Neural cell (in vitro differentiated cells): ENCODE results near the gene IDI2. TPM values are rescaled to one million over a fixed set of nuclear protein-coding genes. Genes with fewer than 3 reads are reported as not detected.
A peak's percentile ranks its signal among the peaks of the same experiment; 100 is the strongest.

Experiments used
- H2AFZ ChIP-seq: fragments of 200-600, 300-800 bp; sonication (generic), shearing (Covaris generic); 2 replicates; pipeline ENCODE4 v1.6.0; 2014; ENCODE audit warnings: low read depth, mild to moderate bottlenecking, antibody characterized with exemption, low read length, moderate library complexity
- H3F3A ChIP-seq: fragments of 200-600 bp; shearing (Covaris generic); 2 replicates; pipeline ENCODE4 v1.6.1; 2016; ENCODE audit warnings: mild to moderate bottlenecking, moderate library complexity, mixed read lengths, antibody characterized with exemption, low read length; ENCODE audit not compliant: insufficient read depth, poor library complexity, severe bottlenecking
- H3K27ac ChIP-seq: fragments of 200-600, 300-800 bp; sonication (generic), shearing (Covaris generic); 2 replicates; pipeline ENCODE4 v1.5.1; 2014; ENCODE audit warnings: mild to moderate bottlenecking, low read length, moderate library complexity
- H3K27me3 ChIP-seq: fragments of 300-800, 200-600 bp; sonication (generic), shearing (Covaris generic); 2 replicates; pipeline ENCODE4 v1.6.0; 2014; ENCODE audit warnings: mild to moderate bottlenecking, low read depth, low read length, moderate library complexity; ENCODE audit not compliant: insufficient read depth
- H3K36me3 ChIP-seq: fragments of 300-800, 200-600 bp; sonication (generic), shearing (Covaris generic); 2 replicates; pipeline ENCODE4 v1.5.1; 2014; ENCODE audit warnings: mild to moderate bottlenecking, antibody characterized with exemption, low read length, moderate library complexity; ENCODE audit not compliant: insufficient read depth
- H3K4me2 ChIP-seq: fragments of 300-800, 200-600 bp; sonication (generic), shearing (Covaris generic); 2 replicates; pipeline ENCODE4 v1.6.0; 2014; ENCODE audit warnings: mild to moderate bottlenecking, low read length
- H3K4me3 ChIP-seq: fragments of 300-800, 200-600 bp; sonication (generic), shearing (Covaris generic); 2 replicates; pipeline ENCODE4 v1.5.1; 2014; ENCODE audit warnings: mild to moderate bottlenecking, low read length, moderate library complexity
- H3K79me2 ChIP-seq: fragments of 200-600 bp; shearing (Covaris generic); replicated peaks from 2 replicates; pipeline ENCODE4 v1.6.0; 2014; ENCODE audit warnings: mild to moderate bottlenecking, low read length, moderate library complexity; ENCODE audit not compliant: insufficient read depth
- H3K9ac ChIP-seq: fragments of 300-800, 200-600 bp; sonication (generic), shearing (Covaris generic); 2 replicates; pipeline ENCODE4 v1.6.1; 2016; ENCODE audit warnings: mild to moderate bottlenecking, low read length, mixed read lengths
- H3K9me2 ChIP-seq: fragments of 200-600 bp; shearing (Covaris generic); 2 replicates; pipeline ENCODE4 v1.6.1; 2016; ENCODE audit warnings: mild to moderate bottlenecking, low read length, mixed read lengths; ENCODE audit not compliant: insufficient read depth
- H3K9me3 ChIP-seq: fragments of 200-600, 300-800 bp; sonication (generic), shearing (Covaris generic); 2 replicates; pipeline ENCODE4 v1.6.1; 2016; ENCODE audit warnings: mild to moderate bottlenecking, mixed run types, low read length, moderate library complexity, mixed read lengths
- H4K20me1 ChIP-seq: fragments of 200-600 bp; shearing (Covaris generic); 2 replicates; pipeline ENCODE4 v1.6.1; 2016; ENCODE audit warnings: mild to moderate bottlenecking, mixed run types; ENCODE audit not compliant: insufficient read depth
- CTCF ChIP-seq: fragments of 450-650 bp; IDR thresholded peaks from 2 replicates; pipeline ENCODE4 v1.5.1; 2014; ENCODE audit warnings: antibody characterized with exemption, mild to moderate bottlenecking, moderate library complexity; ENCODE audit not compliant: poor library complexity, severe bottlenecking
- EP300 ChIP-seq: fragments of 450-650 bp; conservative IDR thresholded peaks from 2 replicates; pipeline ENCODE4 v1.6.1; 2014; ENCODE audit warnings: antibody characterized with exemption, mild to moderate bottlenecking, moderate library complexity; ENCODE audit not compliant: poor library complexity, severe bottlenecking
- EZH2 ChIP-seq: fragments of 200-600, 300-800 bp; shearing (Covaris generic), sonication (generic); IDR thresholded peaks from 2 replicates; pipeline ENCODE4 v1.6.1; 2014; ENCODE audit warnings: antibody characterized with exemption, low read length, borderline replicate concordance, mild to moderate bottlenecking; ENCODE audit not compliant: insufficient read depth, poor library complexity, severe bottlenecking
- MXI1 ChIP-seq: fragments of 450-650 bp; conservative IDR thresholded peaks from 2 replicates; pipeline ENCODE4 v1.6.1; 2014; ENCODE audit warnings: antibody characterized with exemption, mild to moderate bottlenecking; ENCODE audit not compliant: poor library complexity, severe bottlenecking
- POLR2AphosphoS5 ChIP-seq: IDR thresholded peaks from 2 replicates; pipeline ENCODE4 v1.6.1; 2012
- RAD21 ChIP-seq: fragments of 450-650 bp; conservative IDR thresholded peaks from 2 replicates; pipeline ENCODE4 v1.6.1; 2014; ENCODE audit warnings: antibody characterized with exemption, mild to moderate bottlenecking, moderate library complexity
- REST ChIP-seq: IDR thresholded peaks from 2 replicates; pipeline ENCODE4 v1.6.1; 2012; ENCODE audit warnings: borderline replicate concordance
- SMC3 ChIP-seq: fragments of 450-650 bp; conservative IDR thresholded peaks from 2 replicates; pipeline ENCODE4 v1.6.1; 2014; ENCODE audit warnings: antibody characterized with exemption, mild to moderate bottlenecking, moderate library complexity; ENCODE audit not compliant: poor library complexity
- TAF1 ChIP-seq: IDR thresholded peaks from 2 replicates; pipeline ENCODE4 v1.6.1; 2012; ENCODE audit warnings: low read depth
- polyA plus RNA-seq: library from polyadenylated mRNA; depleted of rRNA; stranded (reverse); fragments of >200 nt; gene quantifications from 2 replicates; pipeline ENCODE4 v1.2.3, GENCODE V29; 2014

The IDI2 gene
- polyA plus RNA-seq, 1 donor from 2014 or later: 0.24 TPM

- Histone ChIP-seq H3K79me2 (peaks cover 80% of the 10 kb centered on the region), H3K4me3 (peak within 1 kb of the TSS; percentile 96), H3K9me3 (no peaks in the 10 kb centered on the region), H3K27me3 (no peaks in the 10 kb centered on the region), H3K9ac (peak within 1 kb of the TSS; percentile 94), H3F3A (peaks cover 5% of the 10 kb centered on the region), H3K4me2 (peak within 1 kb of the TSS; percentile 82), H2AFZ (peak within 1 kb of the TSS; percentile 53), H3K36me3 (no peaks in the 10 kb centered on the region), H3K9me2 (no peaks in the 10 kb centered on the region), H4K20me1 (no peaks in the 10 kb centered on the region), H3K27ac (peak within 1 kb of the TSS; percentile 91)
- TF ChIP-seq RAD21 (no peak), EP300 (peak; percentile 65), SMC3 (peak; percentile 30), EZH2 (no peak), REST (no peak), POLR2AphosphoS5 (peak; percentile 92), CTCF (peak; percentile 10), TAF1 (peak; percentile 69), MXI1 (peak; percentile 78)
Observed at GRCh38 chr10:1056326-1057105, 30.9 kb upstream of the IDI2 start, which contains the start of gene WDR37. Gene WDR37 (plus strand): TSS chr10:1056385. CDS start chr10:1072156, 15,771 bp downstream.

GRCh38 chr10:1054684-1055083 is 29.0 kb upstream of the IDI2 start:
- Histone ChIP-seq H3K27ac (no peak overlapping the region), H3K27me3 (no peaks in the 10 kb centered on the region), H3K79me2 (peaks cover 77% of the 10 kb centered on the region), H3K9ac (peak overlapping the region; percentile 94), H3K4me2 (peak overlapping the region; percentile 82), H3K36me3 (no peaks in the 10 kb centered on the region), H2AFZ (no peak overlapping the region), H3K9me2 (no peaks in the 10 kb centered on the region), H4K20me1 (no peaks in the 10 kb centered on the region), H3F3A (peaks cover 8% of the 10 kb centered on the region), H3K4me3 (peak overlapping the region; percentile 96), H3K9me3 (no peaks in the 10 kb centered on the region)
- TF ChIP-seq EP300 (no peak), EZH2 (no peak), POLR2AphosphoS5 (no peak), RAD21 (no peak), TAF1 (no peak), REST (no peak), CTCF (no peak)
